GM12878 (cell line): ENCODE data around the gene RNLS. TPM values are rescaled to one million over a fixed set of nuclear protein-coding genes. Genes with fewer than 3 reads are reported as not detected.

Experiments
- ATAC-seq: fragments of 200-7000 bp; cut with Tn5 transposase; 3 replicates; pipeline ENCODE4 v1.9.1; 2020; ENCODE audit warnings: mild to moderate bottlenecking, moderate library complexity
- BruUV-seq: library from RNA; stranded (reverse); fragments of 400-500 nt; replicated peaks from 2 replicates; lab custom pipeline; 2021; lab: Mats Ljungman, UMichigan
- CTCF ChIA-PET: fragments of 300-600 bp; sonication (Branson Sonifier 250); formaldehyde crosslinking; extraction: SDS; loops from one replicate; lab custom pipeline; 2021; ENCODE audit warnings: inconsistent platforms; lab: Yijun Ruan, JAX
- POLR2A ChIA-PET: fragments of 350-600 bp; formaldehyde crosslinking; extraction: SDS; loops from one replicate; lab custom pipeline; 2021; ENCODE audit warnings: inconsistent platforms; lab: Charles Lee
- RAD21 ChIA-PET: fragments of 300-600 bp; sonication (Branson Sonifier 250); formaldehyde crosslinking; loops from one replicate; lab custom pipeline; 2023; ENCODE audit warnings: antibody characterized with exemption; ENCODE audit not compliant: unreplicated experiment; lab: Charles Lee
- SMC1A ChIA-PET: fragments of 300-600 bp; sonication (Branson Sonifier 250); formaldehyde crosslinking; loops from one replicate; lab custom pipeline; 2023; ENCODE audit not compliant: unreplicated experiment, uncharacterized antibody; lab: Charles Lee
- DNase-seq: peaks from one replicate; pipeline ENCODE4 v3.0.0-alpha.2; 2011; ENCODE audit warnings: low read depth, low spot score
- FAIRE-seq: peaks from 3 replicates; lab custom pipeline; 2011; peaks lifted over from hg19 to GRCh38; lab: Jason Lieb, UNC
- H2AFZ ChIP-seq: 2 replicates; pipeline ENCODE4 v1.6.0; 2011; ENCODE audit warnings: low read depth, low read length, control low read depth; ENCODE audit not compliant: control insufficient read depth
- H3K27ac ChIP-seq: 2 replicates; pipeline ENCODE4 v1.5.1; 2011; ENCODE audit warnings: control low read depth; ENCODE audit not compliant: control insufficient read depth, insufficient read depth
- H3K27me3 ChIP-seq, 2 experiments: replicated peaks in 1 of 2; 2 replicates each; pipeline versions ENCODE4 v1.6.0 to v1.6.1; 2011; ENCODE audit warnings: low read length in 1 of 2; ENCODE audit not compliant: control insufficient read depth in 2 of 2, insufficient read depth in 2 of 2
- H3K36me3 ChIP-seq, 2 experiments: 2 replicates each; pipeline ENCODE4 v1.5.1; 2011; ENCODE audit warnings: low read length in 1 of 2; ENCODE audit not compliant: control insufficient read depth in 2 of 2, insufficient read depth in 2 of 2
- H3K4me1 ChIP-seq: 2 replicates; pipeline ENCODE4 v1.6.1; 2011; ENCODE audit warnings: mild to moderate bottlenecking, low read length, moderate library complexity, mixed read lengths; ENCODE audit not compliant: control insufficient read depth, insufficient read depth
- H3K4me2 ChIP-seq: 2 replicates; pipeline ENCODE4 v1.6.0; 2011; ENCODE audit warnings: control low read depth; ENCODE audit not compliant: control insufficient read depth, insufficient read depth
- H3K4me3 ChIP-seq: fragments of 200-600 bp; sonication (generic); 2 replicates; pipeline ENCODE4 v1.5.1; 2016
- H3K79me2 ChIP-seq: 2 replicates; pipeline ENCODE4 v1.6.0; 2011; ENCODE audit warnings: low read length; ENCODE audit not compliant: control insufficient read depth, insufficient read depth
- H3K9ac ChIP-seq: 2 replicates; pipeline ENCODE4 v1.8.0; 2011; ENCODE audit warnings: low read length, control low read depth, mixed read lengths; ENCODE audit not compliant: control insufficient read depth, insufficient read depth
- H3K9me3 ChIP-seq: replicated peaks from 3 replicates; pipeline ENCODE4 v1.5.1; 2011; ENCODE audit warnings: mild to moderate bottlenecking, low read length; ENCODE audit not compliant: control insufficient read depth, insufficient read depth
- H4K20me1 ChIP-seq: 2 replicates; pipeline ENCODE4 v1.6.0; 2011; ENCODE audit not compliant: control insufficient read depth, insufficient read depth
- ATF3 ChIP-seq: IDR thresholded peaks from 2 replicates; pipeline ENCODE4 v1.6.1; 2011; ENCODE audit warnings: low read depth, mild to moderate bottlenecking, low read length, moderate library complexity, borderline replicate concordance; ENCODE audit errors: extremely low read depth
- BMI1 ChIP-seq: fragments of 450-650 bp; IDR thresholded peaks from 2 replicates; pipeline ENCODE4 v1.6.1; 2016; ENCODE audit warnings: mild to moderate bottlenecking, moderate library complexity, borderline replicate concordance
- KAT2A ChIP-seq: conservative IDR thresholded peaks from 2 replicates; pipeline ENCODE4 v1.6.1; 2011; ENCODE audit warnings: low read depth, low read length; ENCODE audit not compliant: control insufficient read depth
- KDM1A ChIP-seq: fragments of 200-600 bp; sonication (generic); IDR thresholded peaks from 2 replicates; pipeline ENCODE4 v1.6.1; 2016; ENCODE audit warnings: borderline replicate concordance
- MXI1 ChIP-seq: fragments of 150-350 bp; IDR thresholded peaks from 2 replicates; pipeline ENCODE4 v1.6.1; 2011; ENCODE audit warnings: low read depth, mild to moderate bottlenecking, inconsistent platforms, low read length, improper control_type of control experiment
- PAX8 ChIP-seq: fragments of 450-650 bp; IDR thresholded peaks from 2 replicates; pipeline ENCODE4 v1.6.1; 2017; ENCODE audit warnings: mild to moderate bottlenecking, moderate library complexity
- RAD51 ChIP-seq: fragments of 450-650 bp; IDR thresholded peaks from 2 replicates; pipeline ENCODE4 v1.6.1; 2016; ENCODE audit warnings: moderate library complexity, mild to moderate bottlenecking, inconsistent platforms
- ZNF207 ChIP-seq: fragments of 450-650 bp; IDR thresholded peaks from 2 replicates; pipeline ENCODE4 v1.6.1; 2014; ENCODE audit warnings: antibody characterized with exemption, mild to moderate bottlenecking, borderline replicate concordance
- ZNF217 ChIP-seq: fragments of 450-650 bp; IDR thresholded peaks from 2 replicates; pipeline ENCODE4 v1.6.1; 2017; ENCODE audit warnings: antibody characterized with exemption, mild to moderate bottlenecking
- ZNF24 ChIP-seq: fragments of 450-650 bp; IDR thresholded peaks from 2 replicates; pipeline ENCODE4 v1.6.1; 2017; ENCODE audit warnings: antibody characterized with exemption, mild to moderate bottlenecking
- ZNF274 ChIP-seq: IDR thresholded peaks from one replicate; pipeline ENCODE4 v1.8.0; 2011; ENCODE audit not compliant: insufficient read length, insufficient read depth
- WGBS: methylation state at CpG from one replicate; pipeline ENCODE4 v1.1.6; 2016; ENCODE audit warnings: low lambda C conversion rate; ENCODE audit not compliant: insufficient replicate concordance, insufficient coverage; ENCODE audit errors: missing lambda C conversion rate; 5-methylcytosine and 5-hydroxymethylcytosine counted together
- in situ Hi-C: fragments of 300-500 bp; cut with MboI; formaldehyde crosslinking; loops from 9 replicates; pipeline ENCODE4 v1.14.3; 2018; ENCODE audit warnings: mixed read lengths
- intact Hi-C: fragments of 100-400 bp; cut with micrococcal nuclease; formaldehyde crosslinking; loops from one replicate; pipeline ENCODE4 v1.14.2; 2022; ENCODE audit not compliant: unreplicated experiment
- polyA plus RNA-seq, 11 experiments: library from polyadenylated mRNA; depleted of rRNA in 4 of 11; unstranded in 6 of 11; stranded (reverse) in 5 of 11; fragments of >200 nt; fragmentation: Nextera tagmentation in 4 of 11; fragmentation: Illumina TruSeq in 1 of 11; extraction: Ambion mirVana in 4 of 11; extraction: Trizol in 1 of 11; gene quantifications; 1 replicate in 1 of 11; 2 replicates in 10 of 11; pipeline versions ENCODE4 v1.2.1 to v1.2.3, GENCODE V29; 2011 to 2016; ENCODE audit warnings: inconsistent platforms in 2 of 11, missing spikeins in 2 of 11, low read depth in 1 of 11
- total RNA-seq, 4 experiments: library from RNA; depleted of rRNA in 3 of 4; stranded (reverse); fragments of >200 nt in 3 of 4; fragmentation: Illumina TruSeq in 1 of 4; extraction: Trizol in 1 of 4; gene quantifications; 2 replicates each; pipeline versions ENCODE4 v1.2.1 to v1.2.3, GENCODE V29; 2013 to 2021
- TF ChIP-seq, protein P1 (sequence below): IDR thresholded peaks from 2 replicates; pipeline ENCODE4 v1.6.1; 2012; ENCODE audit warnings: low read depth, low read length, improper control_type of control experiment
- TF ChIP-seq, protein P2 (sequence below): IDR thresholded peaks from 2 replicates; pipeline ENCODE4 v1.6.1; 2011; ENCODE audit warnings: borderline replicate concordance, low read depth, mild to moderate bottlenecking, moderate library complexity, low read length; ENCODE audit not compliant: insufficient read depth, poor library complexity, severe bottlenecking

RNLS gene
- total and polyA plus RNA-seq, 10 of the 15 experiments (the other 5 are each of a cell fraction or from before 2014, with no cell fraction given), result 3.4 to 6.7 (median 4.6) TPM

DNA sequence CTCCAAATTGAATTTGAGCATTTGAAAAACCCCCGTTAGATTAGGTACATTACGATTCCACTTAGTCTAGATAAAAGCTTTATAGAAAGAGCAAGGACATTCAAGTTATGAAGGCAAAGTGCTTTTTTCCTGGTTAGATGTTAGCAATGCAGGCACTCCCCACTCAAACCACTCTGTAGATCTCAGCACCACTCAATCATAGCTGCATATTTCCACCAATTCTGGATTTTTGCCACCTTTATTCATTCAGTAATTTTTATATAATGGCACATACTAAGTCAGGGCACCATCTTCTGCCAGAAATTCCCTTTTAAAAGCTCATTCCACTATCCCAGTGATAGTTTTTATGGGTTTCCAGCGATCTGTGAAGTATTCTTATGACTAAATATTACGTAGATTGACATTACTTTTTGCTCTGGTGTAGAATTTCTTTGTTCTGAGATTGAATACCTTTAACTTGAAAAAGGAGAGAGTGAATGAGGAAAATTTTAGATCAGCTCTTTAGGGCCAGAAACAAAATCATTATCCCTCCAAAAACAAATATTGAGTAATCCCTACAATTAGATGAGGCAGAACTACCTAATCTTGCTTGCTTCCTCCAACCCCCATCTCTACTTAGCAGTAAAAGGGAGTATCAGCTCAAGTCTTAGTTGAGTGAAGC lies 51.6 kb downstream of the RNLS start:
- Histone ChIP-seq H3K27me3 (no peaks in the 10 kb centered on the region), H3K9me3 (no peaks in the 10 kb centered on the region), H3K4me1 (no peaks in the 10 kb centered on the region), H3K4me2 (no peak overlapping the region), H3K27ac (no peak overlapping the region), H3K79me2 (no peaks in the 10 kb centered on the region), H3K9ac (no peak overlapping the region), H3K4me3 (no peak overlapping the region), H4K20me1 (no peaks in the 10 kb centered on the region), H2AFZ (no peak overlapping the region), H3K36me3 (no peaks in the 10 kb centered on the region)
- FAIRE-seq, result no peak
- no peak for DNase-seq
- TF ChIP-seq BMI1, result no peak
- TF ChIP-seq ZNF274, result no peak
- TF ChIP-seq ZNF217, result no peak
- TF ChIP-seq MXI1, result no peak
- TF ChIP-seq ZNF207, result no peak
- ChIA-PET CTCF (interaction anchor here (0.7 to 1.3 kb wide), 2 partner anchors 21 to 142 kb away, joined by 3 read pairs; no protein-coding TSS in a partner anchor), SMC1A (interaction anchor here (1.5 kb wide), 1 partner anchor 24 kb away, joined by 4 read pairs; no protein-coding TSS in a partner anchor), RAD21 (no interaction called here), POLR2A (no interaction called here)
- in situ Hi-C loops, result no loop called here
- no TSS peak for BruUV-seq
- no peak for ATAC-seq
- WGBS, result 86% methylated on average over 4 of the region's 4 CpGs
- intact Hi-C loops, result no loop called here

GRCh38 chr10:88530629-88531391 lies 52.3 kb downstream of the RNLS start:
- H3K36me3 ChIP-seq, result no peaks in the 10 kb centered on the region
- ChIA-PET SMC1A (no interaction called here), CTCF (interaction anchor here (0.6 to 0.7 kb wide), 2 partner anchors 20 to 126 kb away, joined by 3 read pairs; no protein-coding TSS in a partner anchor), RAD21 (no interaction called here), POLR2A (no interaction called here)
- H3K27me3 ChIP-seq, result no peaks in the 10 kb centered on the region
- no peaks in the 10 kb centered on the region for H3K9me3 ChIP-seq
- no peak overlapping the region for H3K4me3 ChIP-seq
- no peaks in the 10 kb centered on the region for H4K20me1 ChIP-seq
- H3K4me1 ChIP-seq, result no peaks in the 10 kb centered on the region
- ATAC-seq (no peak), DNase-seq (no peak), FAIRE-seq (no peak)
- intact Hi-C loops (no loop called here), in situ Hi-C loops (no loop called here)
- H3K27ac ChIP-seq, result no peak overlapping the region
- 83% methylated on average over 3 of the region's 3 CpGs for WGBS
- no peak overlapping the region for H3K4me2 ChIP-seq
- H3K79me2 ChIP-seq, result no peaks in the 10 kb centered on the region
- no peak overlapping the region for H3K9ac ChIP-seq
- BruUV-seq, result no TSS peak
- H2AFZ ChIP-seq, result no peak overlapping the region
- no peak for TF ChIP-seq KAT2A
- no peak for TF ChIP-seq ATF3
- TF ChIP-seq ZNF217, result no peak
- TF ChIP-seq, protein P1, sequence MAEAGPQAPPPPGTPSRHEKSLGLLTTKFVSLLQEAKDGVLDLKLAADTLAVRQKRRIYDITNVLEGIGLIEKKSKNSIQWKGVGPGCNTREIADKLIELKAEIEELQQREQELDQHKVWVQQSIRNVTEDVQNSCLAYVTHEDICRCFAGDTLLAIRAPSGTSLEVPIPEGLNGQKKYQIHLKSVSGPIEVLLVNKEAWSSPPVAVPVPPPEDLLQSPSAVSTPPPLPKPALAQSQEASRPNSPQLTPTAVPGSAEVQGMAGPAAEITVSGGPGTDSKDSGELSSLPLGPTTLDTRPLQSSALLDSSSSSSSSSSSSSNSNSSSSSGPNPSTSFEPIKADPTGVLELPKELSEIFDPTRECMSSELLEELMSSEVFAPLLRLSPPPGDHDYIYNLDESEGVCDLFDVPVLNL, result no peak
- no peak for TF ChIP-seq RAD51
- TF ChIP-seq ZNF207, result no peak
- TF ChIP-seq ZNF24, result no peak
- TF ChIP-seq PAX8, result no peak
- no peak for TF ChIP-seq KDM1A
- TF ChIP-seq, protein P2, sequence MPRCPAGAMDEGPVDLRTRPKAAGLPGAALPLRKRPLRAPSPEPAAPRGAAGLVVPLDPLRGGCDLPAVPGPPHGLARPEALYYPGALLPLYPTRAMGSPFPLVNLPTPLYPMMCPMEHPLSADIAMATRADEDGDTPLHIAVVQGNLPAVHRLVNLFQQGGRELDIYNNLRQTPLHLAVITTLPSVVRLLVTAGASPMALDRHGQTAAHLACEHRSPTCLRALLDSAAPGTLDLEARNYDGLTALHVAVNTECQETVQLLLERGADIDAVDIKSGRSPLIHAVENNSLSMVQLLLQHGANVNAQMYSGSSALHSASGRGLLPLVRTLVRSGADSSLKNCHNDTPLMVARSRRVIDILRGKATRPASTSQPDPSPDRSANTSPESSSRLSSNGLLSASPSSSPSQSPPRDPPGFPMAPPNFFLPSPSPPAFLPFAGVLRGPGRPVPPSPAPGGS, result no peak
